SH-SY5Y (cell line): Measurements from ENCODE around the gene TTLL8.

ENCODE experiments used
- GATA2 ChIP-seq: IDR thresholded peaks from 2 replicates; pipeline ENCODE4 v1.6.1; 2011; ENCODE audit warnings: mild to moderate bottlenecking, low read depth, low read length
- GATA3 ChIP-seq: IDR thresholded peaks from 2 replicates; pipeline ENCODE4 v1.6.1; 2011; ENCODE audit warnings: low read depth, mild to moderate bottlenecking, low read length, moderate library complexity

DNA sequence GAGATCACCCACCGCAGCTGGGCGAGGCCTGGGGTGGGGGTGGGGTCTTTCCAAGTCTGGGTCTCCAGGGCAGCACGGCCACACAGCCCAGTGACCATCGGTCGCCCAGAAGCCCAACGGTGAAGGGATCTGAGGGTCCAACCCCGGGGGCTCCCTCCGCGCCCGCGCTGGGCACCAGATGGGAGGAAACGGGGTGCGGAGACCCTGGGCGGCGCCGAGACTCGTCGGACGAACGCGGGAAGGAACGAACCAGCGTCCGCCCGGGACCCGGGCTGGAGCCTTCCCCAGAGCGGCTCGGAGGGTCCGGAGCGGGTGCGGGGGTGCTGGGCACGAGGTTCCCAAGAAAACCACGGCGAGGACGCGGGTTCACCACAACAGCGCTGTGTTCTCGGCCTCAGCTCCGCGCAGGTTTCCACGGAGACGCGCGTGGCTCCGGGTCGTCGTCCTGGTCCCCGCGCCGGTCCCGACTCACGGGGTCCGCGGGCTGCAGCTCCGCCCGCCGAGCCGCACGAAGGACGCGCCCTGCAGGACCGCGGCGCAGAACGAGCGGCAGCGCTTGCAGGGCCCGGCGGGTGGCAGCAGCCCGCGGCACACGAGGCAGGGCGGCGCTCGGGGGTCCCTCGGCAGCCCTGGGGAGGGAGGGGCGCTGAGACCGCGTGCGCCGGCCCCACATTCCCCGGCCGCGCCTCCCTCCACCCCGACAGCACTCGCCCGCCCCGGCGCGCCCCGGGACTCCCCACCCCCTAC, 43.3 kb downstream of the TTLL8 start:
- TF ChIP-seq GATA2 (no peak), GATA3 (no peak)
